HEK293 (cell line): ENCODE measurements around the gene SELENOS.

Source experiments
- INSM2 ChIP-seq: fragments of 450-650 bp; formaldehyde crosslinking; IDR thresholded peaks from 2 replicates; pipeline ENCODE4 v1.5.1; 2016; ENCODE audit warnings: missing biosample characterization, missing genetic modification characterization
- KLF17 ChIP-seq: fragments of 450-650 bp; formaldehyde crosslinking; IDR thresholded peaks from 2 replicates; pipeline ENCODE4 v1.5.1; 2016; ENCODE audit warnings: missing biosample characterization, missing genetic modification characterization
- KLF9 ChIP-seq: fragments of 450-650 bp; formaldehyde crosslinking; IDR thresholded peaks from 2 replicates; pipeline ENCODE4 v1.5.1; 2016; ENCODE audit warnings: missing biosample characterization, missing genetic modification characterization, low read depth
- OSR2 ChIP-seq: fragments of 450-650 bp; formaldehyde crosslinking; IDR thresholded peaks from 2 replicates; pipeline ENCODE4 v1.5.1; 2016; ENCODE audit warnings: missing biosample characterization, missing genetic modification characterization
- REPIN1 ChIP-seq: fragments of 450-650 bp; formaldehyde crosslinking; IDR thresholded peaks from 2 replicates; pipeline ENCODE4 v1.5.1; 2017; ENCODE audit warnings: missing biosample characterization, missing genetic modification characterization, low read depth
- REST ChIP-seq: fragments of 450-650 bp; formaldehyde crosslinking; IDR thresholded peaks from 2 replicates; pipeline ENCODE4 v1.5.1; 2016; ENCODE audit warnings: missing biosample characterization, missing genetic modification characterization
- SCRT1 ChIP-seq: fragments of 450-650 bp; formaldehyde crosslinking; IDR thresholded peaks from 2 replicates; pipeline ENCODE4 v1.5.1; 2016; ENCODE audit warnings: missing biosample characterization, missing genetic modification characterization, borderline replicate concordance
- SCRT2 ChIP-seq: fragments of 450-650 bp; formaldehyde crosslinking; IDR thresholded peaks from 2 replicates; pipeline ENCODE4 v1.5.1; 2016; ENCODE audit warnings: missing biosample characterization, missing genetic modification characterization
- SP3 ChIP-seq: fragments of 450-650 bp; formaldehyde crosslinking; IDR thresholded peaks from 2 replicates; pipeline ENCODE4 v1.5.1; 2016; ENCODE audit warnings: missing biosample characterization, missing genetic modification characterization
- ZBTB17 ChIP-seq: fragments of 450-650 bp; formaldehyde crosslinking; IDR thresholded peaks from 2 replicates; pipeline ENCODE4 v1.5.1; 2016; ENCODE audit warnings: missing biosample characterization, missing genetic modification characterization
- ZBTB20 ChIP-seq: fragments of 450-650 bp; formaldehyde crosslinking; IDR thresholded peaks from 2 replicates; pipeline ENCODE4 v1.5.1; 2016; ENCODE audit warnings: missing biosample characterization, missing genetic modification characterization
- ZBTB26 ChIP-seq: fragments of 450-650 bp; formaldehyde crosslinking; optimal IDR thresholded peaks from 2 replicates; pipeline ENCODE3; 2016; ENCODE audit warnings: missing biosample characterization, mild to moderate bottlenecking, missing genetic modification characterization
- ZBTB49 ChIP-seq: fragments of 450-650 bp; formaldehyde crosslinking; IDR thresholded peaks from 2 replicates; pipeline ENCODE4 v1.5.1; 2016; ENCODE audit warnings: missing biosample characterization, missing genetic modification characterization, low read depth
- ZBTB7A ChIP-seq: fragments of 450-650 bp; formaldehyde crosslinking; IDR thresholded peaks from 2 replicates; pipeline ENCODE4 v1.5.1; 2016; ENCODE audit warnings: low read depth, missing biosample characterization, missing genetic modification characterization
- ZFP69B ChIP-seq: fragments of 450-650 bp; formaldehyde crosslinking; IDR thresholded peaks from 2 replicates; pipeline ENCODE4 v1.5.1; 2016; ENCODE audit warnings: missing biosample characterization, missing genetic modification characterization
- ZNF114 ChIP-seq: fragments of 450-650 bp; formaldehyde crosslinking; IDR thresholded peaks from 2 replicates; pipeline ENCODE4 v1.5.0; 2017; ENCODE audit warnings: missing biosample characterization, missing genetic modification characterization
- ZNF138 ChIP-seq: fragments of 450-650 bp; formaldehyde crosslinking; IDR thresholded peaks from 2 replicates; pipeline ENCODE4 v1.5.1; 2016; ENCODE audit warnings: missing biosample characterization, missing genetic modification characterization, borderline replicate concordance
- ZNF211 ChIP-seq: fragments of 450-650 bp; formaldehyde crosslinking; IDR thresholded peaks from 2 replicates; pipeline ENCODE4 v1.5.1; 2016; ENCODE audit warnings: low read depth, missing biosample characterization, missing genetic modification characterization
- ZNF214 ChIP-seq: fragments of 450-650 bp; formaldehyde crosslinking; IDR thresholded peaks from 2 replicates; pipeline ENCODE4 v1.5.1; 2017; ENCODE audit warnings: missing biosample characterization, mild to moderate bottlenecking, missing genetic modification characterization, borderline replicate concordance
- ZNF324 ChIP-seq: fragments of 450-650 bp; formaldehyde crosslinking; IDR thresholded peaks from 2 replicates; pipeline ENCODE4 v1.5.1; 2016; ENCODE audit warnings: missing biosample characterization, missing genetic modification characterization
- ZNF350 ChIP-seq: fragments of 450-650 bp; formaldehyde crosslinking; IDR thresholded peaks from 2 replicates; pipeline ENCODE4 v1.5.0; 2017; ENCODE audit warnings: missing biosample characterization, mild to moderate bottlenecking, missing genetic modification characterization
- ZNF449 ChIP-seq: fragments of 450-650 bp; formaldehyde crosslinking; IDR thresholded peaks from 2 replicates; pipeline ENCODE4 v1.5.1; 2017; ENCODE audit warnings: missing biosample characterization, mild to moderate bottlenecking, missing genetic modification characterization, moderate library complexity
- ZNF600 ChIP-seq: fragments of 450-650 bp; formaldehyde crosslinking; IDR thresholded peaks from 2 replicates; pipeline ENCODE4 v1.5.1; 2016; ENCODE audit warnings: missing biosample characterization, missing genetic modification characterization
- ZNF626 ChIP-seq: fragments of 450-650 bp; sonication (Bioruptor Pico); formaldehyde crosslinking; IDR thresholded peaks from 2 replicates; pipeline ENCODE4 v1.5.1; 2018; ENCODE audit warnings: missing biosample characterization, missing genetic modification characterization, inconsistent platforms
- ZNF660 ChIP-seq: fragments of 450-650 bp; IDR thresholded peaks from 2 replicates; pipeline ENCODE4 v1.5.1; 2018; ENCODE audit warnings: missing biosample characterization, mild to moderate bottlenecking, missing genetic modification characterization
- ZNF76 ChIP-seq: fragments of 450-650 bp; formaldehyde crosslinking; IDR thresholded peaks from 2 replicates; pipeline ENCODE4; 2016; ENCODE audit warnings: low read depth, missing biosample characterization, missing genetic modification characterization, borderline replicate concordance
- ZXDB ChIP-seq: fragments of 450-650 bp; formaldehyde crosslinking; IDR thresholded peaks from 2 replicates; pipeline ENCODE4 v1.5.1; 2016; ENCODE audit warnings: missing biosample characterization, missing genetic modification characterization

The SELENOS gene

GRCh38 chr15:101251830-101252820, 25.2 kb downstream of the SELENOS start, which contains the start of gene CHSY1 (continued):
- TF ChIP-seq ZBTB26 (tag by site-specific recombination) (peak; percentile 77), INSM2 (tag by site-specific recombination) (0 out of 2 replicates have a peak, but pooled peaks have one; percentile 36), SCRT1 (tag by site-specific recombination) (no peak), ZBTB20 (peak; percentile 22; the same call in 1 of the 2 replicates), ZFP69B (tag by site-specific recombination) (peak; percentile 59; the same call in 1 of the 2 replicates), REST (no peak), ZBTB17 (tag by site-specific recombination) (no peak), ZNF626 (no peak), ZNF660 (tag by site-specific recombination) (peak; percentile 53; the same call in 1 of the 2 replicates), REPIN1 (tag by site-specific recombination) (no peak), ZNF600 (tag by site-specific recombination) (no peak), ZNF211 (tag by site-specific recombination) (no peak), ZNF324 (tag by site-specific recombination) (peak; percentile 52; the same call in 1 of the 2 replicates), ZNF350 (tag by site-specific recombination) (no peak), ZNF76 (tag by site-specific recombination) (peak; percentile 43; the same call in 1 of the 2 replicates), ZNF114 (tag by site-specific recombination) (no peak), SCRT2 (tag by site-specific recombination) (peak; percentile 84), KLF9 (tag by site-specific recombination) (peak; percentile 34; the same call in 1 of the 2 replicates), ZNF449 (peak; percentile 48; the same call in 1 of the 2 replicates), OSR2 (tag by site-specific recombination) (no peak), ZNF214 (tag by site-specific recombination) (no peak), KLF17 (peak; percentile 58; the same call in 1 of the 2 replicates), ZNF138 (tag by site-specific recombination) (no peak), SP3 (tag by site-specific recombination) (peak; percentile 46; the same call in 1 of the 2 replicates), ZBTB7A (no peak), ZBTB49 (tag by site-specific recombination) (no peak), ZXDB (peak; percentile 67)
